GM18511 (cell line): ENCODE measurements around the gene SLC7A8.
"Not testable (repeated sequence)": the region's sequence is repeated elsewhere in the genome, so short reads cannot be mapped to it uniquely, and the experiment has no call there.

Experiments
- ATAC-seq: cut with Tn5 transposase; IDR thresholded peaks from one replicate; pipeline ENCODE4 v1.9.1; 2021; ENCODE audit warnings: mild to moderate bottlenecking, moderate library complexity; ENCODE audit not compliant: unreplicated experiment

The SLC7A8 gene

GRCh38 chr14:23183479-23183878 is at the start of gene SLC7A8:
Gene SLC7A8, minus strand, starts transcription at chr14:23183660. Its CDS starts 746 bp downstream, at chr14:23182914.
- ATAC-seq: no peak

- ATAC-seq: not testable (repeated sequence)
Observed at GRCh38 chr14:23232241-23232808, 48.9 kb upstream of the SLC7A8 start.

- no peak for ATAC-seq
Observed at GRCh38 chr14:23228812-23229211, 45.4 kb upstream of the SLC7A8 start.

GRCh38 chr14:23227566-23227965 is 44.1 kb upstream of the SLC7A8 start:
- ATAC-seq: no peak

GRCh38 chr14:23224958-23225357 is 41.5 kb upstream of the SLC7A8 start:
- not testable (repeated sequence) for ATAC-seq

- ATAC-seq: no peak
Observed at GRCh38 chr14:23219075-23219474, 35.6 kb upstream of the SLC7A8 start.

- no peak for ATAC-seq
Observed at GRCh38 chr14:23217032-23218020, 33.9 kb upstream of the SLC7A8 start.

- ATAC-seq: no peak
Observed at GRCh38 chr14:23215421-23215820, 32.0 kb upstream of the SLC7A8 start.

GRCh38 chr14:23209651-23210423 is 26.4 kb upstream of the SLC7A8 start:
- no peak for ATAC-seq

- ATAC-seq: no peak
Observed at GRCh38 chr14:23208324-23208723, 24.9 kb upstream of the SLC7A8 start.

GRCh38 chr14:23207146-23207540 is 23.7 kb upstream of the SLC7A8 start:
- no peak for ATAC-seq

GRCh38 chr14:23206422-23207145 is 23.1 kb upstream of the SLC7A8 start:
- ATAC-seq: no peak

GRCh38 chr14:23202001-23202400 is 18.5 kb upstream of the SLC7A8 start:
- no peak for ATAC-seq

- not testable (repeated sequence) for ATAC-seq
Observed at GRCh38 chr14:23199141-23199540, 15.7 kb upstream of the SLC7A8 start.

- ATAC-seq: not testable (repeated sequence)
Observed at GRCh38 chr14:23196487-23196886, 13.0 kb upstream of the SLC7A8 start.

- no peak for ATAC-seq
Observed at GRCh38 chr14:23195552-23196101, 12.2 kb upstream of the SLC7A8 start.

GRCh38 chr14:23193432-23193831 is 10.0 kb upstream of the SLC7A8 start:
- no peak for ATAC-seq

GRCh38 chr14:23187925-23188324 is 4.5 kb upstream of the SLC7A8 start:
- ATAC-seq: no peak

- ATAC-seq: no peak
Observed at GRCh38 chr14:23186913-23187654, 3.6 kb upstream of the SLC7A8 start.

- no peak for ATAC-seq
Observed at GRCh38 chr14:23185063-23185462, 1.6 kb upstream of the SLC7A8 start.
